Measurements from ENCODE around the gene ALG5. TPM values are rescaled to one million over a fixed set of nuclear protein-coding genes. Genes with fewer than 3 reads are reported as not detected.

Gene ALG5
- total RNA-seq, 1 experiment from 2014 or later: 27.0 TPM

DNA sequence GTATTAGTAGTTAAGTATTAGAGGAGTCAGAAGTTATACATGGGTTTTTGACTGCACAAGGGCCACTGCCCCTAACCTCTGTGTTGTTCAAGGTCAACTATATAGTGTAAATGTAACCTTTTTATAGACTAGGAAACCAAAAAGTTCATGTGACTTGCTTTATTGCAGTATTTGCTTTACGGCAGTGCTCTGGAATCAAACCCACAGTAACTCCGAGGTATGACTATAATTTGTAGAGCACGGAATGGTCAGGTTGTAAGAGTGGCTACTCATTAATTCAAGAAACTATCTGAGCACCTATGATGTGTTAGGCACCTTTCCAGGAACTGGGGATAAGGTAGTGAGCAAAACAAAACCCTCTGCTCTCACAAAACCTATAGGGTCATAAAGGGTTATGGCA, 38.1 kb upstream of the ALG5 start:
- no peak overlapping the region for H3T11ph ChIP-seq (ENCODE audit: low read length)
- no peak for DNase-seq
- H3K36me3 Mint-ChIP-seq (ENCODE audit: insufficient read depth in 1 of 3, low read depth in 3 of 3): peaks cover 41 to 93% (median 67%) of the 10 kb centered on the region in 3 experiments
- no peaks in the 10 kb centered on the region for H3K27me3 ChIP-seq (ENCODE audit: insufficient read depth, low read length)
- H4K91ac ChIP-seq (ENCODE audit: insufficient read length, low read depth, low read length): no peak overlapping the region
- no peaks in the 10 kb centered on the region for H3K79me1 ChIP-seq (ENCODE audit: insufficient read depth, low read depth, low read length, poor library complexity, severe bottlenecking)
- H3K23me2 ChIP-seq (ENCODE audit: insufficient read length, low read depth, low read length, poor library complexity, severe bottlenecking): no peaks in the 10 kb centered on the region
- no peak overlapping the region for H3K56ac ChIP-seq (ENCODE audit: insufficient read length, low read depth, low read length)
- no peaks in the 10 kb centered on the region for H3K27me3 Mint-ChIP-seq (ENCODE audit: low read depth)
- no peaks in the 10 kb centered on the region for H4K20me1 ChIP-seq (ENCODE audit: control insufficient read depth, insufficient read depth, insufficient read length)
- no peak overlapping the region for H4K5ac ChIP-seq (ENCODE audit: insufficient read length, low read depth, low read length)
- no CpG with 5 or more reads among the region's 3 CpGs for whole genome bisulfite sequencing (ENCODE audit: extremely low coverage, insufficient read length, low lambda C conversion rate)
- no peak overlapping the region for H2BK15ac ChIP-seq (ENCODE audit: low read depth, low read length)
- H3K18ac ChIP-seq (ENCODE audit: insufficient read length, low read depth, low read length): no peak overlapping the region
- no peak overlapping the region for H3K4me2 ChIP-seq (ENCODE audit: insufficient read depth, insufficient read length, low read length)
- no peak overlapping the region for H3K4me3 Mint-ChIP-seq
- H3K14ac ChIP-seq (ENCODE audit: insufficient read depth, low read length): no peak overlapping the region
- TF ChIP-seq, protein P1, sequence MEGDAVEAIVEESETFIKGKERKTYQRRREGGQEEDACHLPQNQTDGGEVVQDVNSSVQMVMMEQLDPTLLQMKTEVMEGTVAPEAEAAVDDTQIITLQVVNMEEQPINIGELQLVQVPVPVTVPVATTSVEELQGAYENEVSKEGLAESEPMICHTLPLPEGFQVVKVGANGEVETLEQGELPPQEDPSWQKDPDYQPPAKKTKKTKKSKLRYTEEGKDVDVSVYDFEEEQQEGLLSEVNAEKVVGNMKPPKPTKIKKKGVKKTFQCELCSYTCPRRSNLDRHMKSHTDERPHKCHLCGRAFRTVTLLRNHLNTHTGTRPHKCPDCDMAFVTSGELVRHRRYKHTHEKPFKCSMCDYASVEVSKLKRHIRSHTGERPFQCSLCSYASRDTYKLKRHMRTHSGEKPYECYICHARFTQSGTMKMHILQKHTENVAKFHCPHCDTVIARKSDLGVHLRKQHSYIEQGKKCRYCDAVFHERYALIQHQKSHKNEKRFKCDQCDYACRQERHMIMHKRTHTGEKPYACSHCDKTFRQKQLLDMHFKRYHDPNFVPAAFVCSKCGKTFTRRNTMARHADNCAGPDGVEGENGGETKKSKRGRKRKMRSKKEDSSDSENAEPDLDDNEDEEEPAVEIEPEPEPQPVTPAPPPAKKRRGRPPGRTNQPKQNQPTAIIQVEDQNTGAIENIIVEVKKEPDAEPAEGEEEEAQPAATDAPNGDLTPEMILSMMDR (conservative IDR thresholded peaks at IDR 0.05): no peak
- no peak overlapping the region for H3K27ac ChIP-seq (ENCODE audit: insufficient read length, low read depth, low read length)
- no peak overlapping the region for H2BK120ac ChIP-seq (ENCODE audit: low read depth, low read length, poor library complexity, severe bottlenecking)
- H2AFZ ChIP-seq (ENCODE audit: low read length): no peak overlapping the region
- no peak overlapping the region for H2BK12ac ChIP-seq (ENCODE audit: insufficient read length, low read depth, low read length)
- no peak overlapping the region for H2AK5ac ChIP-seq (ENCODE audit: insufficient read length, low read length)
- no peak overlapping the region for H3K27ac Mint-ChIP-seq
- no peak overlapping the region for H3K9ac ChIP-seq (ENCODE audit: extremely low read depth, insufficient read length, low read length)
- H3K9me3 Mint-ChIP-seq: no peaks in the 10 kb centered on the region
- no peaks in the 10 kb centered on the region for H3K4me1 Mint-ChIP-seq
- no peaks in the 10 kb centered on the region for H3K79me2 ChIP-seq (ENCODE audit: insufficient read depth, low read length)
- H2BK20ac ChIP-seq (ENCODE audit: low read depth, low read length, poor library complexity, severe bottlenecking): no peak overlapping the region
- no peak overlapping the region for H3K4ac ChIP-seq (ENCODE audit: low read depth, low read length)
- no peak overlapping the region for H2BK5ac ChIP-seq (ENCODE audit: insufficient read length, low read length)
- H3K23ac ChIP-seq (ENCODE audit: insufficient read length, low read depth, low read length): no peak overlapping the region
- no peaks in the 10 kb centered on the region for H3K4me1 ChIP-seq (ENCODE audit: insufficient read depth, low read length)
- H3K9me3 ChIP-seq (ENCODE audit: control insufficient read depth, low read depth, low read length): no peaks in the 10 kb centered on the region
- H4K8ac ChIP-seq (replicated peaks; ENCODE audit: insufficient read length, low read depth, low read length): no peak overlapping the region
